Measurements from ENCODE around the gene PALMD. TPM values are rescaled to one million over a fixed set of nuclear protein-coding genes. Genes with fewer than 3 reads are reported as not detected.

Gene PALMD
- polyA plus RNA-seq, 4 donors: 2.1 to 3.2 (median 2.3) TPM

DNA sequence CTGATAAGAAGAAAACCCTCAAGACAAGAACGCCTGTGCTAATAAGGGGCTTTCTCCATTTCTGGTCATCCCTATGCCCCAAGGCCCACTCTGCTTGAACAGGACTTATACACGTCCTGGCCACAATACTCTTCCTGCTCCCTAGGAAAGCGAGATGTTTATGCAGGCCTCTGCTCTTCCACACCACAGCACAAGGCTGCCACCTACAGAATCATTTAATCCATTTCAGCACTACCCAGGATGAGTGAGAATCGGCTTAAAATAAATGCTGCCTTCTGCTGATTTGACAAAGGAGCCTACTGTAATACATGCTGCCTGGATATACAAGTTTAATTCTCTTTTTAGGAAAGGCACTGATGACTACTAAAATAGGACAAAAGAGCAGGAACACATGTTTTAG lies 91.1 kb downstream of the PALMD start:
- peak in 1 of 4 donors; percentile 19 for DNase-seq (ENCODE audit: low read depth in 4 of 4, low spot score in 3 of 4)

DNA sequence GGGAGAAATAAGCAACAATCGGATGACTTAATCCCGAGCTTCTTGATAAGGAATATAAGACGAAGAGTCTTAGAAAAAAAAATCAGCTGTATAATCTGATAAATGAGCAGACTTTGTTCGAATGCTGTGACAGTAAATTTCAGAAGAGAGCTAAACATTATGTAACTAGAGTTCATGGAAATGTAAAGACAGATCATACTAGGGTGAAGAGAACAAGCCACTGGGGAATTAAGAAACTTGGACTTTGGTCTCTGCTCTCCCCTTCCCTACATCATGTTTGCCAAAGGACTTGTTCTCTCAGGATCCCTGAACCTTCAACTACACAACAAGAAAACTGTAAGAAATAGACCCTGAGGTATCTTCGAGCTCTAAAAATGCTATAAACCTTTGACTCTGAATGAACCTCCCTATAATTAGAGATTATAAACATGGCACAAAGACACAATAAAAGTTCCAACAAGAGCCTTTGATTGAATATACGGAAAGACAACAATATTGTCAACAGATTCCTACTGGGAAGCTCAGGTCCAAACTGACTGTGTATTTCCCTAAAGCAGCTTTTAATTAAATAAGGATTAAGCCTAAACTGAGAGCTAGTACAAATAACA lies 93.0 kb downstream of the PALMD start:
- DNase-seq (ENCODE audit: low read depth in 4 of 4, low spot score in 3 of 4): no peak

DNA sequence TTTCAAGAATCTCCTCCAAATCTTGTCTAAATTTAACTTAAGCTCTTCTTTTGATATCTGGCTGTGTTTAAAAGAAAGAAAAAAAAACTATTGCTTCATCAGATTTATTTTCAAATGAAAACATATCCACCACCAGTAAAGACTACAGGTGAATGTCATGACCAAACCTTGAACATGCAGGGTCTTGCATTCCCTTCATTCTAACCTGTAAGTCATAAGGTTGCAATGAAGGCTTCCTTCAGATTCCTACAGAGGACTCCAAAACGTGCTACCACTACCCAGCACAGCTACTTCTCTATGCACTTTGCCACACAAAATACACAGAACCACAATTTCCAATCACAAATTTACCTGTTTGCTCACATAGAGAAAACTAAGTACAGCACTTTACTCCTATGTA lies 94.2 kb downstream of the PALMD start:
- DNase-seq (ENCODE audit: low read depth in 4 of 4, low spot score in 3 of 4): no peak

Other genes starting within 250 kb of the PALMD start
- 10 to 100 TPM in 1 of 4 donors, 1 to 10 TPM in 3; 7.8 to 10.2 (median 8.6) TPM for gene FRRS1, start 120.5 kb downstream of the PALMD start, polyA plus RNA-seq (ENCODE audit: insufficient read length in 4 of 4)
- gene AGL, start 204.2 kb downstream of the PALMD start, polyA plus RNA-seq (ENCODE audit: insufficient read length in 4 of 4): 10 to 100 TPM; 25.6 to 35.1 (median 32.8) TPM